ENCODE data around the gene ERC2.

- TF ChIP-seq CTCF (conservative IDR thresholded peaks at IDR 0.05; ENCODE audit: low read length) (no peak), EZH2phosphoT487 (IDR thresholded peaks at IDR 0.05; ENCODE audit: borderline replicate concordance, low read depth, low read length) (no peak)
Measured at GRCh38 chr3:55988905-55989304, 479.4 kb downstream of the ERC2 start.

Data from OCI-LY7 (cell line).